Iris pigment epithelial cell (primary cell): Measurements from ENCODE around the gene GADD45B.
"Not testable (repeated sequence)": the region's sequence is repeated elsewhere in the genome, so short reads cannot be mapped to it uniquely, and the experiment has no call there.

Experiments used
- DNase-seq: peaks from one replicate; pipeline ENCODE4 v3.0.0-alpha.2; 2011; ENCODE audit warnings: low read depth

The GADD45B gene

DNA sequence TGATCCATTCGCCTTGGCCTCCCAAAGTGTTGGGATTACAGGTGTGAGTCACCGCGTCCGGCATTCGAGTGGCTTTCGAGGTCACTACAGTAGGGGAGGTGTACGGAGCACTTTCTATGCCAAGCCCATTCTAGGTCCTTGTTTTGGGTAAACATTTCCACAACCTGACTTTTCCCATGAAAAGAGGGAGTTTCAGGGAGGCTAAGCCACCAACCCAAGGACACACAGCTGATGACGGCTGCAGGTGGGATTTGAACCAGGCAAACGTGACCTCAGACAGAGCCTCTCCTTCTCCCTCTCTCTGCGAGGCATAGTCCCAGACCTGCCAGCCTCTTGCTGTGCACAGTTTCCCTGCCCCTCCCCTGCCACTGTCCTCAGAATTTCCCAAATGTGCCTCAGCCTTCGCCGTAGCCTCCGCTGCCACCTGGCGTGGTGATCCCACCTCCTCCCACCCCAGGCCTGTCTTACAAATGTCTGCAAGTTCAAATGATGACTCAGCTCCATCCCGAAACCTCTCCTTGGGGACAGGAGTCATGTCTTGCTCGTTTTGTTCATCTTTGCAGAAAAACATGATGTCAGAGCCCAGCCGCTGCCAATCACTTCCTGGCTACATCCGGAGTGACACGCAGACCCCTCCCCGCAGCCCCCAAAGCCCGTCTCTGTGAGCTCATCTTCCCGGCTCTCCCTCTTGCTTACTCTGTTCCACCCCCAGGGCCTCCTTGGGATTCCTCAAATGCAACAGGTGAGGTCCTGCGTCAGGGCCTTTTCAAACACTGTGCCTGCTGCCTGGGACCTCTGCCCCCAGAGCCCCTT is 6.6 kb upstream of the GADD45B start:
- peak; percentile 64 for DNase-seq

DNA sequence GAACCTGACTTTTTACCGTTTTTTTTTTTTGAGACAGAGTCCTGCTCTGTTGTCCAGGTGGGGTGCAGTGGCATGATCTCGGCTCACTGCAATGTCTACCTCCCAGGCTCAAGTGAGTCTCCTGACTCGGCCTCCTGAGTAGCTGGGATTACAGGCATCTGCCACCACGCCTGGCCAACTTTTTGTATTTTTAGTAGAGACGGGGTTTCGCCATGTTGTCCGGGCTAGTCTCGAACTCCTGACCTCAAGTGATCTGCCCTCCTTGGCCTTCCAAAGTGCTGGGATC is 6.1 kb upstream of the GADD45B start:
- not testable (repeated sequence) for DNase-seq

DNA sequence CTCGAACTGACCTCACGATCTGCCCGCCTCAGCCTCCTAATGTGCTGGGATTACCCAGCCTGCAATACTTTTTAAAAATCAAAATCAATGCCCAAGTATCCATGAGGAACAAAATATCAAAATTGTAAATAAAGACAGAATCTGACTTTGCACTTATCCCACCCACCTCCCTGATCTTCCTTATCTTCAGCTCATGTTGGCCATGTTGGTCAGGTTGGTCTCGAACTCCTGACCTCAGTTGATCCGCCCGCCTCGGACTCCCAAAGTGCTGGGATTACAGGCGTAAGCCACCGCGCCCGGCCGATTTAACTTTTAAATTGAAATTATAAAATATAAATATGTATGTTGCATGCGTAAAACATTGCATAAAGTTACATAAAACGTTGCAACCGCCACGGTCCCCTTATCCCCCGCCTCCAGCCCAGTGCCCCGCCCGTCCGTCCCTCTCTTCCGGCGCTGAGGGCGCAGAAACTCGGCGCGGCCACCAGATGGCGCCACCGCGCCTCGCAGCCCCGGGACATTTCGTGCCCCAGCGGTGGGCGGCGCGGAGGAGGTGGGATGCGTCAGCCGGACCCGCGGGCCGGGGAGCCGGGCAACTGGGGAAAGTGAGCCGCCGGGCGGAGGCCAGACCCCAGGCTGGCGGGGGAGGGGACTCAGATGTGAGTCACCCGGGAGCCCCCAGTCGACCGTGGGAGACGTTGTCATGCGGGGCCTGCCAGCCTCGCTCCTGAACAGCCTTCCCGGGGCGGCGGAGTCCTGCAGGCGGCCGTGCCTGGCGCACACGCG is 1.5 kb upstream of the GADD45B start:
- DNase-seq = peak; percentile 87

DNA sequence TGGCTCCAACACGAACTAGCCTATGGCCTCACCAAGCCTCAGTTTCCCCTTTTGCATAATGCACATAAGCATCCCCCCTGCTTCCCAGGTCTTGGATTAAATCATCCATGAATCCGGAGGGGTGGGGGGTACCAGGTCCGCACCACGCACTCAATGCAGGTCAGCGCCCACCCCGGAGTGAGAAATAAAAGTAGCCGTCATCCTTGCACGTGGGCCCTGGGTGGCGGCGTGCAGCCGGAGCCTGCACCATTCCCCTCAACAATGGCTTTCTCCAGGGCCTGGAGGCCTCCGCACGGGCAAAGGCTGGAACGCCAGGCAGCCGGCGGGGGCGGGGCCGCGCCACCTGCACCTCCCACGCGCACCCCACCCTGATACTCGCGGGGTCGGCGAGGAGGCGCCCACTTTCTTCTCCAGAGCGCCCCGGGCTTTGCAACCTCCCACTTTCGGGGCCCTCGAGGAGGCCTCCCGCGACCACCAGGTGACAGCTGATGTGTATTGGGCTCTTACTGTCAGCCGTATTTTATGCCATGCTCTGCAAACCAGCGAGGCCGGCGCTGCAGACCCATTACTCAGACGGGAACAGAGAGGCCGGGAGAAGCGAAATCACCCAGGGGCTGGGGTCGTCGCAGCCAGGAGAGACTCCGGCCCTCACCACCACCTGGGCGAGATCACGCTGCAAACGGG is 767 bp upstream of the GADD45B start:
- DNase-seq = peak; percentile 70

DNA sequence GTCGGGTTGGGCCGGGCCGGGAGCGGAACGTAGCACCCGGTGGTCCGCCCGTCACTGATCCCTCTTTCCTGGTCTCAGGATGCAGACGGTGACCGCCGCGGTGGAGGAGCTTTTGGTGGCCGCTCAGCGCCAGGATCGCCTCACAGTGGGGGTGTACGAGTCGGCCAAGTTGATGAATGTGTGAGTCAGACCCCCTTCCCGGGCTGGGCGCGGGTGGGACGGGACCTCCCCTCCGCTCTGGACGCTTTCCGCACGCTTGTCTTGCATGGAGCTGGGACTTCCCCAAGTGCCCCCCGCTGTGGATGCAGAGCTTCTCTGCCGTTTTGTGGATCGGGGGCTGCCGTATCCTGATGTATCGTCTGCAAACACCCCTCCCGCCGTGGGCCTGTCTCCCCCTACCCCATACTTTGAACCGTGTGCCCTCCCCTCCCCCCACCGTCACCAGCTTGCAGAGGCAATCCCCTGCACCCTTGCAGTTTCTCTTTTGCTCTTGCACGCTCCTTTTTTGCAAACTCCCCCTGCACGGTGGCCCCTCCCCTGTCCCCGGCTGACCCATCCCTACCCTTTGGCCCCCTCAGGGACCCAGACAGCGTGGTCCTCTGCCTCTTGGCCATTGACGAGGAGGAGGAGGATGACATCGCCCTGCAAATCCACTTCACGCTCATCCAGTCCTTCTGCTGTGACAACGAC is 669 bp downstream of the GADD45B start:
- DNase-seq = peak; percentile 77

DNA sequence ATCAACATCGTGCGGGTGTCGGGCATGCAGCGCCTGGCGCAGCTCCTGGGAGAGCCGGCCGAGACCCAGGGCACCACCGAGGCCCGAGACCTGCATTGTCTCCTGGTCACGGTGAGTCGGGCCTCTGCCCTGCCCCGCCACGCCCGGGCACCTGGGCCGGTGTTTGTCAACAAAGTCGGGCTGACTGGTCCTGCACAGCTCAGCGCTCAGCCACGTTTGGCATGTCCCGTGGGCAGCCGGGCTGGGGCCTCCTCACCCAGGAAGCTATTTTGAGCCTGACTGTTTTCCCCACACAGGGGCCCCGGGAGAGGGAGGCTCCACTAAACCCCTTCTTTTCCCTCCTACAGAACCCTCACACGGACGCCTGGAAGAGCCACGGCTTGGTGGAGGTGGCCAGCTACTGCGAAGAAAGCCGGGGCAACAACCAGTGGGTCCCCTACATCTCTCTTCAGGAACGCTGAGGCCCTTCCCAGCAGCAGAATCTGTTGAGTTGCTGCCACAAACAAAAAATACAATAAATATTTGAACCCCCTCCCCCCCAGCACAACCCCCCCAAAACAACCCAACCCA is 1.3 kb downstream of the GADD45B start:
- DNase-seq = peak; percentile 51

DNA sequence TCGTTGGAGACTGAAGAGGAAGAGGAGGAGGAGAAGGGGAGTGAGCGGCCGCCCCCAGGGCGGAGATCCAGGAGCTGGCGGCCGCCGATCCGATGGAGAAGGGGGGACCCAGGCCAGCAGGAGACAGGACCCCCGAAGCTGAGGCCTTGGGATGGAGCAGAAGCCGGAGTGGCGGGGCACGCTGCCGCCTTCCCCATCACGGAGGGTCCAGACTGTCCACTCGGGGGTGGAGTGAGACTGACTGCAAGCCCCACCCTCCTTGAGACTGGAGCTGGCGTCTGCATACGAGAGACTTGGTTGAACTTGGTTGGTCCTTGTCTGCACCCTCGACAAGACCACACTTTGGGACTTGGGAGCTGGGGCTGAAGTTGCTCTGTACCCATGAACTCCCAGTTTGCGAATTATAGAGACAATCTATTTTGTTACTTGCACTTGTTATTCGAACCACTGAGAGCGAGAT is 1.8 kb downstream of the GADD45B start:
- DNase-seq = peak; percentile 62

DNA sequence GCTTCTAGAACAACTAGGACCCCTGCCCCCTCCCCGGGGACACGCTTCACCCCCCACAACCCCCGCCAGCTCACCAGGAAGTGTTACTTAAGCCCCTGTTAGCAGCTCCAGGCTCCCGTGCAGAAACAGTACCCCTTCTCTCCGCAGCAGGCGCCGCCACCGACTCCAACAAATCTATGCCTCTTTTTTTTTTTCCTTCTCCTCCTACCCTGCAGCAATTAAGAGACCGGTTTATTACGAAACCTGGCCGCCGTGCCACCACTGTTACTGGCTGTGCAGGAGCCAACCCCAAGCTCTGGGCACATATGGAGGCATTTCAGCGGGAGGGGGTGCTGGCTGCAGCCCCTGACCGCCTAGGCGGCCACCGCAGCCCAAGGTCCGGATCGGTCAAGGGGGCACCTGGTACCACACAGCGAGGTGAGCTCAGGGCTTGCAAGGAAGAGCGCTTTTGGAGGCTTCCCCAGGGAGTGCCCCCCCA is 2.4 kb downstream of the GADD45B start:
- DNase-seq = peak; percentile 74

DNA sequence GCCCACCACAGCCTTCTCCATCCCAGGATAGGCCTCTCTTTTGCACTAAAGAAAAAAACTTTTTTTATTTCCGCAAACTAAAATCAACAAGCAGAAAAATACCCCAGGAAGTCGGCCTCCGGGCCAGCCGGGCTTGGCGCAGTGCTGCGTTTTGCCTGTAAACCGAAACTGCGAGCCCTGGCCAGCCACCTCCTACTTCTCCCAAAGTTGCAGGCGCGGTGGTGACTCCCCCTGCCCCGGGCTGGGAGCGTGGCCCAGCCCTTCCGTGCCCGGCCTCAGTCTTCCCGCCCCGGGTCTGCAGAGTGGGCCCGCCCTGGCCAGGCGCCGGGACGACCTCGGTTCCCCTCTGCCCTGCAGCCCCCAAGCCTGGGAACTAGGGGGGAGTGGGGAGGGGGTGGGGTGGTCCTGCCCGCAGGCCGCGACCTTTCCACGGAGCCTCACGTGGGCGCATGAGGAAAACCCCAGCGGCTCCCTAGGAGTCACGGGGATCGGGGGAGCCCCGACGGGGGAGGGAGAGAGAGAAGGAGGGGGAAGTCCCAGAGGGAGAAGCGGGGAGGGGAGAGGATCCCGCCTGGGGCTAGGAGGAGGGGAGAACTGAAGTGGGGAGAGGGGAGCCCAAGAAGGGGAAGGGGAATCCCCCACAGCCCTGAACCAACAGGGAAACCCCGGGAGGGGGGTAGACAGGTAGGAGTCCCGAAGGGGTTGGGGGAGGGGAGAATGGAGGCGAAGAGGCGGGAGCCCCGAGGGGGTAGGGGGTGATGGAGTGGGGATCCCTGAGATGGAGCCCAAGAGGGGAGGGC is 3.0 kb downstream of the GADD45B start:
- DNase-seq = peak; percentile 85

DNA sequence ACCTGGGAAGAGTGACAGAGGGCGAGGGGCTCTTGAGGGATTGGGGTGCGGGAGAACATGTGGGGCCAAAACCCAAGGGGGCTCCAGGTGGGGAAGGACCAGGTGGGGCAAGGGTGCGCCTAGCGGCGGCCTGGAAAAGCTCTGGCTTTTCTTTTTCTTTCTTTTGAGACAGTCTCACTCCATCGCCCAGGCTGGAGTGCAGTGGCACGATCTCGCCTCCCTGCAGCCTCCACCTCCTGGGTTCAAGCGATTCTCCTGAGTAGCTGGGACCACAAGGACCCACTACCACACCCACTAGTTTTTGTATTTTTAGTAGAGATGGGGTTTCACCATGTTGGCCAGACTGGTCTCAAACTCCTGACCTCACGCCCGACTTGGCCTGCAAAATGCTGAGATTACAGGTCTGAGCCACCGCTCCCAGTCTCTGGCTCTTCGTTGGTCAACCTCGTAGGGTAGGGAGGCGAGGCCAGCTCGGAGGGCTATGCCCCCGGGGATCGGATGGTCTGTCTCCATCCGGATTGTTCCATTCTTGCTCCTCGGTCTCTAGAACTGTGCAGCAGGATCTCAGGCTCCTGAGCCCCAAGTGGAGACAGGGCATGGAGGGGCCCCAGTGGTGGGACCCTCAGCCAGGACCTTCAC is 3.7 kb downstream of the GADD45B start:
- DNase-seq = peak; percentile 51

DNA sequence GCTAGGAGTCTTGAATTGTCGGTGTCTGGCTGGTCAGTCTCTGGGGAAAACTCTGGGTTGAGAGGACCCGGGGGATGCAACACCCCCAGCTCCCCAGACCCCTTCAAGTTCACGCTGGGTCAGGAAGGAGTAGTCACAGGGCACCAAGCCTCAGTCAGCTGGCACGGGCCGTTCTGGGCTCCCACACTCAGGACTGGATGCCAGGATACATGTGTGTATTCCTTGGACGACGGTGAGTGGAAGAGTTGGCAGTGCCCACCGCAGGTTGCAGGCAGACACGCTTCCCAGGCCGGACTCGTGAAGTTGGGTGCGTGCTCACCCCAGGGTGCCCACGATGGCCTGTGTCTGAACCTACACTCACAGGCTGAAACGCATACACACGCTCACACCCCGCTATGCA is 5.5 kb downstream of the GADD45B start:
- DNase-seq = no peak

DNA sequence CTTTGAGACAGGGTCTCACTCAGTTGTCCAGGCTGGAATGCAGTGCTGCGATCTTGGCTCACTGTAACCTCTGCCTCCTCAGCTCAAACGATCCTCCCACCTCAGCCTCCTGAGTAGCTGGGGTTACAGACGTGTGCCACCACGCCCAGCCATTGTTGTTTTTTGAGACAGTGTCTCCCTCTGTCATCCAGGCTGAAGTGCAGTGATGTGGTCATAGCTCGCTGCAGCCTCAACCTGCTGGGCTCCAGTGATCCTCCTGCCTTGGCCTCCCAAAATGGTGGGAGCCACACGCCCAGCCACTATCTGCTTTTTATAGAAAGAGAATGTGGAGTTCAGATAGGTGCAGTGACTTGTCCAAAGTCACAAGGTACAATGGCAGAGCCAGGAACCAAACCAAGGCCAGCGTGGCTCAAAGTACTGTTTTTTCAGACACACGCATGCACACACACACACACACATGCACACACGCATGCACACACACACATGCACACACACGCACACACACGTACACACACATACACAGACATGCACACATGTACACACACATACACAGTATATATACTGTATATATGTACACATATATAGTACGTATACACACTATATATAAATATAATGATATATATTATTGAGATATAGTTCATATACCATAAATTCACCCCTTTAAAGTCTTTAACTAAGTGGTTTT is 6.6 kb downstream of the GADD45B start:
- no peak for DNase-seq

DNA sequence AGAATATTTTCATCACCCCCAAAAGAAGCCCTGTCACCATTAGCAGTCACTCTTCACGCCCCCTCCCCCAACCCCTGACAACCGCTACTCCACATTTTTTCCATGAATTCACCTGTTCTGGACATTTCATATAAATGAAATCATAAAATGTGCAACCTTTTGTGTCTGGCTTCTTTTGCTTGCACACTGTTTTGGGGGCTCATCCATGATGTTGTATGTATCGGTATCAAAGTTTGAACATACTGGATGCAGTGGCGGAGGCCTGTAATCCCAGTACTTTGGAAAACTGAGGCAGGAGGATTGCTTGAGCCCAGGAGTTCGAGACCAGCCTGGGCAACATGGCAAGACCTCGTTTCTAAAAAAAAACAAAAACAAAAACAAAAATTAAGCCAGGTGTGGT is 7.2 kb downstream of the GADD45B start:
- no peak for DNase-seq

DNA sequence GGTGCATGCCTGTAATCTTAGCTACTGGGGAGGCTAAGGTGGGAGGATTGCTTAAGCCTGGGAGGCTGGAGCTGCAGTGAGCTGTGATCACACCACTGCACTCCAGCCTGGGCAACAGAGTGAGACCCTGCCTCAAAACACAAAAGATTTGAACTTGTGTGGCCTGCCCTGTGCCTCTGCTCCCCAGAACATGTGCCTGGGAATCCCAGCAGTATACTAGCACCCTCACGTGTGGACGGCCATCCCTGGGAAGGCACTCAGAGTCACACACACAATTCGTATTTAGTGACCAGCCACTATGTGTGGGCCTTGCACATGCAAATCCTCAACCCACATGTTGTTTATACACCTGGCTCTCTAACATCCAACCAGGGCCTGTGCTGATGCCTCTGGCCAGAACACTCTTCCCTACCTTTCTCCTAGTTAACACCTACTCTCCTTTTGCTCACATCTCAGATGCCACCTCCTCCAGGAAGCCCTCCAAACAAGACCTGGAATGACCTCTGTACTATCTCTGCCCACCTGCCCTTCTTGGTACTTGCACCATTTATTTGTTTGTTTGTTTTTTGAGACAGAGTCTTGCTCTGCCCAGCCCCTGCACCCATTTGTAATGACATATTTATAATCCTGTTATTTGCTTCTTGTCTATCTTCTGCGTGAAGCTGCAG is 7.7 kb downstream of the GADD45B start:
- DNase-seq = no peak

DNA sequence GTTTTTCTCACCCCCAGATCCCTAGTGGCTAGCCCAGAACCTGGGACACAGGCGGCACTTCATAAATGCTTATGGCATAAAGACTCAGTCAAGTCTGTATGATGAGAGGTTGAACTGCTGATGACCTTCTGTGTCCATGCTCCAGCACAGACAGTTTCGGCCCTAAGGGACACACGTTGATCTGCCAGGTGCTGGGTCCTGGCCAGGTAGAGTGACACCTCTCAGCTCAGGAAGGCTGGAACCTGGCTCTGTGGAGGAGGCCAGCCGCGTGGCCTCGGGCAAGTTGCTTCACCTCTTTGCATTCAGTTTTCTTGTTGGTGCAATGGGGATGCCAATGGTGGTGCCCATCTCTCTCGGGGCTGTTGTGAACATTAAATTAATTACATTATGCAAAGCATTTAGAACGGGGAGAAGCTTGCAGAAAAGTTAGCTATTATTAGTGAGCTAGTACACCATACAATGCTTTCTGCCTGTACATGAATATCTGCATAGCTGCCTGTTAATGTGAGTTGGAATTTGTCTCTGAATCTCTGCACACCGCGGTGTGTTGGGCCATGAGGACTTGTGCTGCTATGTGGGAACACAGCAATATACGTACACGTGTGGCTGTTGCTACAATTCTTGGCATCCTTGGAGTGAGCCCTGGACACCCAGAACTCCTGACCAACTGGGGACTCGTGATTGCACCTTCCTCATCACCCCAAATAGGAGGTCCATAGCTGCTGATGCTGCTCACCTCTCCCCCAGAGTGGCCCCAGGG is 8.4 kb downstream of the GADD45B start:
- DNase-seq = no peak

DNA sequence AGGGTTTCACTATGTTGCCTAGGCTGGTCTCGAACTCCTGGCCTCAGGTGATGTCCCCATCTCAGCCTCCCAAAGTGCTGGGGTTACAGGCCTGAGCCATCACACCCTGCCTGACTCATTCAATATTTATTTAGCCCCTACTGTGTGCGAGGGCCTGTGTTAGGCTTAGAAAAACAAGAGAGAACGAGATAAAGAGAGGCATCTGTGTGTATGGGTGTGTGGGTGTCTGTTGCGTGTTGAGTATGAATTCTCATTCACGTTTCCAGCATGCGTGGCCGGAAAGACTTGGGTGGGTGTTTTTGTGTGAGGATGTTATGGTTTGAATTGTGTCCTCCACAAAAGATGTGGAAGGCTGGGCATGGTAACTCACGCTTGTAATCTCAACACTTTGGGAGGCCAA is 9.5 kb downstream of the GADD45B start:
- DNase-seq = no peak

DNA sequence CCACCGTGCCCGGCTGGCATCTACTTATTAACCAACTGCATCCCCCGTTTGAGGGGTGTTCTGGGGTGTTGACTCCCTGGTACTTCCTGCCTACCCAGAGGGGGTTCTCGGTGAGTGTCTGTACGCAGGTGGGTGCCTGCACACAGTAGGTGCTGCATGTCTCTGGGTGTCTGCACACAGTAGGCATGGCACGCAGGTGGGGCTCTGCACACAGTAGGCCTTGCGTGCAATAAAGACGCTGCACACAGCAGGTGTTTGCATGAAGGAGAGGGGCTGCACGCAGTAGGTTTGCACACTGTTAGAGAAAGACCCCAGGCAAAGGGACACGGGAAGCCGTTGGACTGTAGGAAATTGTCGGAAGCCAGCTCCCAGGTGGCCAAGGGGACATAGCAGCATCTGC is 11.2 kb downstream of the GADD45B start:
- DNase-seq = no peak

DNA sequence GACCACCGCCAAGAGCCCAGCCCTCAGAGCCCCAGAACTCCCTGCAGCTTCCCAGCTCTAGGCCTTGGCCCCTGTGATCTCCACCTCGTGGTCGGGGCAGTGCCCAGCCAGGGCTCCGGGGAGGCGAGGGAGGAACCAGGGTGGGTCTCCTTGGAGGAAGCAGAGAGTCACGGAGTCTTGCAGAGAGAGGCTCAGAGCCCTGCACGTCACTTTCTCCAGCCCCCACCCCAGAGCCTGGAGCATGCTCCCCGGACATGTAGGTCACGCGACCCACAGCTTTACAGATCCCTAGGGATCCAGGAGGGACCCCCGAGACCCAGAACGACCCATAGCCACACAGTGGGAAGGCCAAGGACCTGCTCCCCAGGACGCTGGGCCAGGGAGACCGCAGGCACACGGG is 11.9 kb downstream of the GADD45B start:
- no peak for DNase-seq
